ENCODE data around the gene ALLC.
"Not testable (repeated sequence)": the region's sequence is repeated elsewhere in the genome, so short reads cannot be mapped to it uniquely, and the experiment has no call there.

ALLC gene

DNA sequence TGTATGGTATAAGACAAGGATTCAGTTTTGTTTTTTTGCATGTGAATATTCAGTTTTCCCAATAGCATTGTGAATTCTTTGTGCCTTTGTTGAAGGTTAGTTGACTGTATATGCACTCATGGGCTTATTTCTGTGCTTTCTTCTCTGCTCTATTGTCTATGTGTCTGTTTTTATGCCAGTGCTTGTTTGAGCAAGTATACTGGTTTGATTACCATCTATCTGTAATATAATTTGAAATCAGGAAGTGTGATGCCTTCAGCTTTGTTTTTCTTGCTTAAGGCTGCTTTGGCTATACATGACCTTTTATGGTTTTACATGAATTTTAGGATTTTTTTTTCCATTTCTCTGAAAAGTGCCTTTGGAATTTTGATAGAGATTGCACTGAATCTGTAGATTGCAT, 39.6 kb upstream of the ALLC start:
- Histone ChIP-seq H3K9me3 (peaks cover 0 to 5% (median 0%) of the 10 kb centered on the region in 3 donors), H3K27me3 (no peaks in the 10 kb centered on the region), H3K4me1 (no peaks in the 10 kb centered on the region), H3K27ac (no peak overlapping the region), H3K4me3 (no peak overlapping the region), H3K36me3 (no peaks in the 10 kb centered on the region)
- intact Hi-C loops (cut with DNase I; ENCODE audit: low total_unique reads) = no loop called here
- DNase-seq = no peak
- no peak for TF ChIP-seq CTCF (IDR thresholded peaks at IDR 0.05)

DNA sequence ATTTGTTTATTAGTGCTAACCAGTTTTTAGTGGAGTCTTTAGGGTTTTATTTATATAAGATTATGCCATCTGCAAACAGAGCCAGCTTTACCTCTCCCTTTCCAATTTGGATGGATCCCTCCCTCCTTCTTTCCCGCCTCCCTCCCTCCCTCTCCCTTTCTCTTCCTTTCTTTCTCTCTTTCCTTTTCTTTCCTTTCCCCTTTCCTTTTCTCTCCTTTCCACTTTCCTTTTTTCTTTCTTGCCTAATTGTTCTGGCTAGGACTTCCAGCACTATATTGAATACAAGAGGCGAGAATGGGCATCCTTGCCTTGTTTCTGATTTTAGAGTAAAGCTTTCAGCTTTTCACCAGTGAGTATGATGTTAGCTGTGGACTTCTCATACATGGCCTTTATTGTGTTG, 39.0 kb upstream of the ALLC start:
- no peak for DNase-seq
- no peak for TF ChIP-seq CTCF (IDR thresholded peaks at IDR 0.05)
- H3K4me1 ChIP-seq = no peaks in the 10 kb centered on the region
- no peaks in the 10 kb centered on the region for H3K27me3 ChIP-seq
- H3K36me3 ChIP-seq = no peaks in the 10 kb centered on the region
- intact Hi-C loops (cut with DNase I; ENCODE audit: low total_unique reads) = no loop called here
- no peak overlapping the region for H3K27ac ChIP-seq
- no peak overlapping the region for H3K4me3 ChIP-seq
- H3K9me3 ChIP-seq = peaks cover 0 to 6% (median 3%) of the 10 kb centered on the region in 3 donors

DNA sequence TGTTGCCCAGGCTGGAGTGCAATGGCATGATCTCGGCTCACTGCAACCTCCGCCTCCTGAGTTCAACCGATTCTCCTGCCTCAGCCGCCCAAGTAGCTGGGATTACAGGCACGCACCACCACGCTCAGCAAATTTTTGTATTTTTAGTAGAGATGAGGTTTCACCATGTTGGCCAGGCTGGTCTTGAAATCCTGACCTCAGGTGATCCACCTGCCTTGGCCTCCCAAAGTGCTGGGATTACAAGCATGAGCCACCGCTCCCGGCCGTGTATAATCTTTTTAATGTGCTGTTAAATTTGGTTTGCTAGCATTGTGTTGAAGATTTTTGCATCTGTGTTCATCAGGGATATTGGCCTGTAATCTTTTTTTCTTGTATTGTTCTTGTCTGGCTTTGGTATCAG, 38.3 kb upstream of the ALLC start:
- H3K4me1 ChIP-seq; DNase-seq; H3K27me3 ChIP-seq; intact Hi-C loops (cut with DNase I; ENCODE audit: low total_unique reads); H3K36me3 ChIP-seq; H3K27ac ChIP-seq; H3K4me3 ChIP-seq: not testable (repeated sequence)
- H3K9me3 ChIP-seq = peaks cover 0 to 10% (median 3%) of the 10 kb centered on the region in 3 donors

DNA sequence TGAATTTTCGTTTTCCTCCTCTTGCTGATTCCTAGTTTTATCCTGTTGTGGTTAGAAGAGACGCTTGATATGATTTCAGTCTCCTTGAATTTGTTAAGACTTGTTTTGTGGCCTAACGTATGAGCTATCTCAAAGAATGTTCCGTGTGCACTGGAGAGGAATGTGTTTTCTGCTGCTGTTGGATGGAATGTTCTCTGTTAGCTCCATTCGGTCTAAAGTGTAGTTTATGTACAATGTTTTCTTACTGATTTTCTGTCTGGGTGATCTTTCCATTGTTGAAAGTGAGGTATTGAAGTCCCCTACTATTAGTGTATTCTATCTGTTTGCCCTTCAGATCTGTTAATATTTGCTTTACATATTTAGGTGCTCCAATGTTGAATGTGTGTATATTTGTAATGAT, 37.2 kb upstream of the ALLC start:
- DNase-seq = no peak
- intact Hi-C loops (cut with DNase I; ENCODE audit: low total_unique reads) = no loop called here
- Histone ChIP-seq H3K36me3 (no peaks in the 10 kb centered on the region), H3K27me3 (no peaks in the 10 kb centered on the region), H3K4me3 (no peak overlapping the region), H3K27ac (no peak overlapping the region), H3K9me3 (peaks cover 0 to 10% (median 0%) of the 10 kb centered on the region in 3 donors), H3K4me1 (no peaks in the 10 kb centered on the region)
- no peak for TF ChIP-seq CTCF (IDR thresholded peaks at IDR 0.05)

- TF ChIP-seq CTCF (IDR thresholded peaks at IDR 0.05) = no peak
- Histone ChIP-seq H3K4me1 (no peaks in the 10 kb centered on the region), H3K9me3 (peaks cover 0 to 10% (median 0%) of the 10 kb centered on the region in 3 donors), H3K27ac (no peak overlapping the region), H3K4me3 (no peak overlapping the region), H3K36me3 (no peaks in the 10 kb centered on the region), H3K27me3 (no peaks in the 10 kb centered on the region)
- intact Hi-C loops (cut with DNase I; ENCODE audit: low total_unique reads) = no loop called here
- DNase-seq = no peak
These were observed 35.0 kb upstream of the ALLC start for GRCh38 chr2:3622967-3623366.

- DNase-seq = peak in 1 of 2 donors; percentile 45
- intact Hi-C loops (cut with DNase I; ENCODE audit: low total_unique reads) = no loop called here
- no peaks in the 10 kb centered on the region for H3K4me1 ChIP-seq
- no peak overlapping the region for H3K4me3 ChIP-seq
- no peaks in the 10 kb centered on the region for H3K27me3 ChIP-seq
- no peak overlapping the region for H3K27ac ChIP-seq
- TF ChIP-seq CTCF (IDR thresholded peaks at IDR 0.05) = no peak
- H3K9me3 ChIP-seq = peaks cover 0 to 10% (median 0%) of the 10 kb centered on the region in 3 donors
- no peaks in the 10 kb centered on the region for H3K36me3 ChIP-seq
These were observed 33.8 kb upstream of the ALLC start for GRCh38 chr2:3624059-3624794.
